Spleen (tissue), 11 donors: ENCODE results near the gene ATR. TPM values are rescaled to one million over a fixed set of nuclear protein-coding genes. Genes with fewer than 3 reads are reported as not detected.
"Not testable (repeated sequence)": the region's sequence is repeated elsewhere in the genome, so short reads cannot be mapped to it uniquely, and the experiment has no call there.

ENCODE experiments used
- DNase-seq: peaks from one replicate; pipeline ENCODE4 v3.0.0-alpha.2; 2020
- H3K27ac ChIP-seq, 8 donors: fragments of 200-600 bp; sonication (generic) in 7 of 8; 1 replicate in 4 of 8; 2 replicates in 4 of 8; pipeline versions ENCODE4 v1.5.0 to v1.8.0; 2016 to 2021; ENCODE audit warnings: inconsistent platforms in 4 of 8, mild to moderate bottlenecking in 4 of 8, moderate library complexity in 1 of 8
- H3K27me3 ChIP-seq, 7 donors: fragments of 200-600 bp; sonication (generic) in 6 of 7; replicated peaks in 1 of 7; 1 replicate in 4 of 7; 2 replicates in 3 of 7; pipeline versions ENCODE4 v1.5.0 to v1.8.0; 2016 to 2021; ENCODE audit warnings: inconsistent platforms in 3 of 7, mild to moderate bottlenecking in 1 of 7
- H3K36me3 ChIP-seq, 6 donors: fragments of 200-600 bp; sonication (generic) in 5 of 6; 1 replicate in 4 of 6; 2 replicates in 2 of 6; pipeline versions ENCODE4 v1.5.0 to v1.8.0; 2016 to 2021; ENCODE audit warnings: inconsistent platforms in 2 of 6
- H3K4me1 ChIP-seq, 6 donors: fragments of 200-600 bp; sonication (generic) in 5 of 6; 1 replicate in 3 of 6; 2 replicates in 3 of 6; pipeline versions ENCODE4 v1.5.0 to v1.8.0; 2016 to 2021; ENCODE audit warnings: inconsistent platforms in 3 of 6
- H3K4me3 ChIP-seq, 8 donors: fragments of 200-600 bp; sonication (generic) in 7 of 8; 1 replicate in 4 of 8; 2 replicates in 4 of 8; pipeline versions ENCODE4 v1.5.0 to v1.8.0; 2016 to 2021; ENCODE audit warnings: inconsistent platforms in 4 of 8, mild to moderate bottlenecking in 4 of 8, moderate library complexity in 2 of 8
- H3K9me3 ChIP-seq, 8 donors: fragments of 200-600 bp; sonication (generic) in 7 of 8; 1 replicate in 4 of 8; 2 replicates in 4 of 8; pipeline versions ENCODE4 v1.5.0 to v1.8.0; 2016 to 2021; ENCODE audit warnings: inconsistent platforms in 4 of 8
- POLR2A ChIP-seq, 3 donors: fragments of 450-650 bp; IDR thresholded peaks; one replicate each; pipeline ENCODE4 v1.5.1; 2017; ENCODE audit warnings: antibody characterized with exemption in 3 of 3, mild to moderate bottlenecking in 1 of 3
- POLR2AphosphoS5 ChIP-seq, 3 donors: sonication (generic); formaldehyde crosslinking; IDR thresholded peaks; one replicate each; pipeline ENCODE4 v1.5.1; 2017; ENCODE audit warnings: antibody characterized with exemption in 3 of 3
- WGBS, 5 donors: extraction: QIAGEN DNeasy Blood & Tissue Kit in 3 of 5; methylation state at CpG; one replicate each; pipeline versions ENCODE4 v1.1.5 to v1.1.7; 2013 to 2018; 5-methylcytosine and 5-hydroxymethylcytosine counted together
- intact Hi-C: fragments of 100-400 bp; cut with DNase I; formaldehyde crosslinking; loops from one replicate; pipeline ENCODE4 v1.15.0; 2023; ENCODE audit warnings: low total_unique reads
- polyA plus RNA-seq, 3 donors: library from polyadenylated mRNA; stranded (reverse); fragments of 200-250 nt; gene quantifications; one replicate each; pipeline ENCODE4 v1.2.1, GENCODE V29; 2013
- total RNA-seq, 7 donors: library from RNA; depleted of rRNA in 3 of 7; stranded (reverse); fragments of >200 nt in 3 of 7; fragmentation: NEBNext Ultra II Directional in 4 of 7; extraction: Animal tissue kit (Norgen Biotek cat#: 25700) in 4 of 7; gene quantifications; one replicate each; pipeline versions ENCODE4 v1.1.0 to v1.2.1, GENCODE V29; 2016 to 2021
- TF ChIP-seq, protein P1 (sequence below), 11 experiments: fragments of 200-600 bp in 7 of 11; fragments of 450-650 bp in 4 of 11; sonication (generic) in 4 of 11; IDR thresholded peaks in 8 of 11; conservative IDR thresholded peaks in 3 of 11; 1 replicate in 7 of 11; 2 replicates in 4 of 11; pipeline versions ENCODE4 v1.4.0 to v1.8.0; 2016 to 2021; ENCODE audit warnings: antibody characterized with exemption in 11 of 11, inconsistent platforms in 4 of 11, mild to moderate bottlenecking in 1 of 11
- donor health status: healthy with polysubstance abuse.
- donor health status: DM: no; HTN: no; CAD: no; lungs with moderate emphysema.
- donor health status: DM: no; HTN: no; CAD: no.
- donor health status: Bipolar disorder and iron deficiency.
- donor health status: healthy.
- donor health status: DM: no; HTN: no; CAD: no.
- donor health status: DM: yes; HTN: yes; CAD: no.

Gene ATR
- total and polyA plus RNA-seq, 10 donors = 18.4 to 64.0 (median 37.8) TPM

- DNase-seq = peak; percentile 87
- Histone ChIP-seq H3K27ac (peak overlapping the region; percentile 96 to 99 (median 98)), H3K36me3 (peaks cover 0 to 31% (median 4%) of the 10 kb centered on the region in 6 donors), H3K4me1 (peaks cover 22 to 58% (median 51%) of the 10 kb centered on the region in 6 donors), H3K9me3 (no peaks in the 10 kb centered on the region), H3K27me3 (no peaks in the 10 kb centered on the region), H3K4me3 (peak overlapping the region; percentile 62 to 89 (median 80))
- intact Hi-C loops = no loop called here
- TF ChIP-seq, protein P1, sequence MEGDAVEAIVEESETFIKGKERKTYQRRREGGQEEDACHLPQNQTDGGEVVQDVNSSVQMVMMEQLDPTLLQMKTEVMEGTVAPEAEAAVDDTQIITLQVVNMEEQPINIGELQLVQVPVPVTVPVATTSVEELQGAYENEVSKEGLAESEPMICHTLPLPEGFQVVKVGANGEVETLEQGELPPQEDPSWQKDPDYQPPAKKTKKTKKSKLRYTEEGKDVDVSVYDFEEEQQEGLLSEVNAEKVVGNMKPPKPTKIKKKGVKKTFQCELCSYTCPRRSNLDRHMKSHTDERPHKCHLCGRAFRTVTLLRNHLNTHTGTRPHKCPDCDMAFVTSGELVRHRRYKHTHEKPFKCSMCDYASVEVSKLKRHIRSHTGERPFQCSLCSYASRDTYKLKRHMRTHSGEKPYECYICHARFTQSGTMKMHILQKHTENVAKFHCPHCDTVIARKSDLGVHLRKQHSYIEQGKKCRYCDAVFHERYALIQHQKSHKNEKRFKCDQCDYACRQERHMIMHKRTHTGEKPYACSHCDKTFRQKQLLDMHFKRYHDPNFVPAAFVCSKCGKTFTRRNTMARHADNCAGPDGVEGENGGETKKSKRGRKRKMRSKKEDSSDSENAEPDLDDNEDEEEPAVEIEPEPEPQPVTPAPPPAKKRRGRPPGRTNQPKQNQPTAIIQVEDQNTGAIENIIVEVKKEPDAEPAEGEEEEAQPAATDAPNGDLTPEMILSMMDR (IDR thresholded peaks at IDR 0.05 in 8 of 11, conservative IDR thresholded peaks at IDR 0.05 in 3 of 11) = no peak
- 0 to 2% (median 1%) methylated on average over 34 to 35 of the region's 35 CpGs for WGBS, 5 donors
Observed at GRCh38 chr3:142447301-142447851, 131.2 kb downstream of the ATR start.

GRCh38 chr3:142445816-142446254 is 132.7 kb downstream of the ATR start:
- TF ChIP-seq POLR2A (IDR thresholded peaks at IDR 0.05) (no peak), POLR2AphosphoS5 (IDR thresholded peaks at IDR 0.05) (no peak)
- TF ChIP-seq, protein P1 (IDR thresholded peaks at IDR 0.05 in 8 of 11, conservative IDR thresholded peaks at IDR 0.05 in 3 of 11) = no peak
- peak overlapping the region in 7 of 8 donors; percentile 11 to 99 (median 97) for H3K27ac ChIP-seq
- H3K9me3 ChIP-seq = no peaks in the 10 kb centered on the region
- peaks cover 22 to 74% (median 62%) of the 10 kb centered on the region in 6 donors for H3K4me1 ChIP-seq
- DNase-seq = no peak
- no peaks in the 10 kb centered on the region for H3K27me3 ChIP-seq
- peaks cover 0 to 16% (median under 1%) of the 10 kb centered on the region in 6 donors for H3K36me3 ChIP-seq
- WGBS, 5 donors = 34 to 48% (median 39%) methylated on average over 6 of the region's 6 CpGs
- intact Hi-C loops = no loop called here
- peak overlapping the region in 5 of 8 donors; percentile 62 to 88 (median 78) for H3K4me3 ChIP-seq

GRCh38 chr3:142444343-142444742 is 134.2 kb downstream of the ATR start:
- no peak overlapping the region for H3K4me3 ChIP-seq
- TF ChIP-seq POLR2AphosphoS5 (IDR thresholded peaks at IDR 0.05) (no peak), POLR2A (IDR thresholded peaks at IDR 0.05) (no peak)
- TF ChIP-seq, protein P1 (IDR thresholded peaks at IDR 0.05 in 8 of 11, conservative IDR thresholded peaks at IDR 0.05 in 3 of 11) = no peak
- 89 to 94% (median 92%) methylated on average over 11 of the region's 11 CpGs for WGBS, 5 donors
- intact Hi-C loops = no loop called here
- H3K27me3 ChIP-seq = no peaks in the 10 kb centered on the region
- H3K4me1 ChIP-seq = peaks cover 22 to 88% (median 65%) of the 10 kb centered on the region in 6 donors
- H3K9me3 ChIP-seq = no peaks in the 10 kb centered on the region
- no peak for DNase-seq
- no peak overlapping the region for H3K27ac ChIP-seq
- peaks cover 0 to 5% (median 0%) of the 10 kb centered on the region in 6 donors for H3K36me3 ChIP-seq

GRCh38 chr3:142443060-142443459 is 135.5 kb downstream of the ATR start:
- peaks cover 15 to 90% (median 60%) of the 10 kb centered on the region in 6 donors for H3K4me1 ChIP-seq
- DNase-seq, H3K4me3 ChIP-seq, H3K27ac ChIP-seq, H3K9me3 ChIP-seq, H3K27me3 ChIP-seq, H3K36me3 ChIP-seq, intact Hi-C loops: not testable (repeated sequence)
- WGBS, 5 donors = 93 to 98% (median 95%) methylated on average over 12 of the region's 12 CpGs

- H3K27ac ChIP-seq, H3K9me3 ChIP-seq, DNase-seq, H3K4me3 ChIP-seq, H3K27me3 ChIP-seq, intact Hi-C loops: not testable (repeated sequence)
- peaks cover 0 to 85% (median 47%) of the 10 kb centered on the region in 6 donors for H3K4me1 ChIP-seq
- H3K36me3 ChIP-seq = peaks cover 0 to 19% (median 8%) of the 10 kb centered on the region in 6 donors
- WGBS, 5 donors = 92 to 96% (median 95%) methylated on average over 13 to 15 of the region's 15 CpGs
Observed at GRCh38 chr3:142439499-142440220, 138.9 kb downstream of the ATR start.

GRCh38 chr3:142438096-142438495 is 140.4 kb downstream of the ATR start:
- 96 to 98% (median 96%) methylated on average over 11 of the region's 11 CpGs for WGBS, 5 donors

More at GRCh38 chr3:142438096-142438495, 140.4 kb downstream of the ATR start:
- H3K27me3 ChIP-seq, H3K27ac ChIP-seq, DNase-seq, H3K9me3 ChIP-seq, H3K4me3 ChIP-seq, intact Hi-C loops: not testable (repeated sequence)
- peaks cover 0 to 23% (median 8%) of the 10 kb centered on the region in 6 donors for H3K36me3 ChIP-seq
- H3K4me1 ChIP-seq = peaks cover 0 to 85% (median 38%) of the 10 kb centered on the region in 6 donors
